GM13977 (cell line): ENCODE results near the gene THSD7B.

Source experiments
- DNase-seq: peaks from one replicate; pipeline ENCODE4 v3.0.0; 2012; ENCODE audit warnings: low spot score
- in situ Hi-C: fragments of 300-500 bp; cut with MboI; formaldehyde crosslinking; loops from one replicate; pipeline ENCODE4 v1.12.0; 2022; ENCODE audit warnings: low sequenced_read_pairs, low pct_unique_long_range_greater_than_20kb, mixed read lengths, inconsistent platforms; ENCODE audit not compliant: unreplicated experiment
- TF ChIP-seq, protein P1 (sequence below): IDR thresholded peaks from 2 replicates; pipeline ENCODE4 v1.5.1; 2012; ENCODE audit warnings: mild to moderate bottlenecking, control low read depth; ENCODE audit not compliant: insufficient read depth; ENCODE audit errors: extremely low read depth, missing control alignments

Gene THSD7B

DNA sequence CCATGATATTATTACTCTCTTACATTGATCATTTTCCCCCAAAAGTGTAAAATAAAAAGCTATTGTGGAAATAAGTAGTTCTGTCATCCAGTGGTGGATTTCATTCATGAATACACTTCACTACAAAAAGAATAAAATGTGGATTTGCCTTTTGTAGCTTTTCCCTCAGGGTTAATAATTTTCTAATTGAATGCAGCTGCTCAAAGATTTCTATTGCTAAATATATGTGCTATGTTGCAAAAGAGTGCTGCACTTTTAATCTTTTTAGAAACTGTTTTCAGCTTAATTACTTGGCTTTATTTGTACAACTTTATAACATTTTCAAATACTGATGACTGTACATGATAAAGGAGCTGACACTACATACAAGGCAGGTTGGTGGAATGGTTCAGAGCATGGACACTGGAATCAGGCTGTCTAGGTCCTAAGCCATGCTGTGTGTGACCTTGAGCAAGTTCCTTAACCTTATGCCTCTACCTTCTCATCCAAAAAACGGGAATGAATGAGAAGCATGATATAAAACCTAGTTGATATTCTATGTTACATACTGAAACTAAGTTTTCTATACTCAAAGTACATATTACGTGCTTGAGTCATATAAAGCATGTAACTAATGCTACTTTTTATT lies 128.8 kb downstream of the THSD7B start:
- DNase-seq, result no peak
- TF ChIP-seq, protein P1, sequence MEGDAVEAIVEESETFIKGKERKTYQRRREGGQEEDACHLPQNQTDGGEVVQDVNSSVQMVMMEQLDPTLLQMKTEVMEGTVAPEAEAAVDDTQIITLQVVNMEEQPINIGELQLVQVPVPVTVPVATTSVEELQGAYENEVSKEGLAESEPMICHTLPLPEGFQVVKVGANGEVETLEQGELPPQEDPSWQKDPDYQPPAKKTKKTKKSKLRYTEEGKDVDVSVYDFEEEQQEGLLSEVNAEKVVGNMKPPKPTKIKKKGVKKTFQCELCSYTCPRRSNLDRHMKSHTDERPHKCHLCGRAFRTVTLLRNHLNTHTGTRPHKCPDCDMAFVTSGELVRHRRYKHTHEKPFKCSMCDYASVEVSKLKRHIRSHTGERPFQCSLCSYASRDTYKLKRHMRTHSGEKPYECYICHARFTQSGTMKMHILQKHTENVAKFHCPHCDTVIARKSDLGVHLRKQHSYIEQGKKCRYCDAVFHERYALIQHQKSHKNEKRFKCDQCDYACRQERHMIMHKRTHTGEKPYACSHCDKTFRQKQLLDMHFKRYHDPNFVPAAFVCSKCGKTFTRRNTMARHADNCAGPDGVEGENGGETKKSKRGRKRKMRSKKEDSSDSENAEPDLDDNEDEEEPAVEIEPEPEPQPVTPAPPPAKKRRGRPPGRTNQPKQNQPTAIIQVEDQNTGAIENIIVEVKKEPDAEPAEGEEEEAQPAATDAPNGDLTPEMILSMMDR, result no peak
- in situ Hi-C loops, result no loop called here

DNA sequence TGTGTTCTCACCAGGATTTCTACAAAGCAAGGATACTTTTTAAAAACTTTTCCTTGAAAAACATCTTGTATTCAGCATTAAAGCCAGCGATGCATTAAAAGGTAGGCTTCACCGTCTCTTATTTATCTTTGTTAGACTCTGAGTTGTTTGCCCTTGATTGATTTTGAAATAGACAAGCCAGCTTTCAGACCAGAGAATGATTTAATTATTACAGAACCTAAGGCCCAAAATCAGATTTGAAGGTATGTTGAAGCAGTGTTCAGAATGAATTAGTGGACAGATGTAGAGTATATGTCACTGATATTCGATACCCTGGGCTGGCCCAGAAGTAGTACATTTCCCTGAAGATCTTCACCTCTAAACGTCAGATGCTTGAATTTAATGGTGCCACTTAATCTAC lies 136.4 kb downstream of the THSD7B start:
- TF ChIP-seq, protein P1, result no peak
- no peak for DNase-seq
- in situ Hi-C loops, result no loop called here

DNA sequence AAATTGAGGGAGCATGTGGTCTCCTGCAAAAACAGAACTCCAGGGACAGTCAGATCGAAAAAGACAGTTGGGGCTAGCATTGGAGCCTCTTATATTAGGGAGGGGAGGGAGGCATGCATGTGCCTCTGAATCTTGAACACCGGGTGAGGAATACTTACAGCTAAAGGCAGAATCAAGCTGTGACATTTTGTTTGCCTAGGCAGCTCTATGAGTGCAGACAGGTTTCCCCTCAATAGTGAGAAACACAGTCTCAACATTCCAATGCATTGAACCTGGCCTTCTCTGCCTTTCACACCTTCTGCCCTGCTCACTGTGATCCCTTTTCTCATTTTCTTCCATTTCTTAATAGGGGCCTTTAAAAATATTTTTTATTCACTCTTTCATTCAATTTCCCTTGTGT lies 140.4 kb downstream of the THSD7B start:
- TF ChIP-seq, protein P1, result no peak
- in situ Hi-C loops, result no loop called here
- DNase-seq, result no peak

DNA sequence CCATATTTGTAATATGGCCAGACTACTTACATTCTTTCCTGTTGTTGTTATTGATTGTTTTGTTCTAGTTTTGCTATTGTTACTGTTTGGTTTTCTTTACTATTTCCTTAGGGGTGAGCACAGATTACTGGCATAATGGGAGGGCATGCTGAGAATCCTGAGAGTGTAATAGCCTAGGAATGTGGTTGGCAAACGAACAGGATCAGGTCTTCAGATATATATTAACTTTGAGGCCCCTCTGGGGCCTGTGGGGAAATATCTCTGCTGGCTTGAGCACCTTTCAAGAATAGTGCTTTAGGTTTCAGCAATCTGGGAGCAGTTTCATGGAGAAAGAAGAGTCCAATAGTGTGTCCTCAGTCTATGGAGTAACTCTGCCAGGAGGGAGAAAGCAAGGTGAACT lies 144.4 kb downstream of the THSD7B start:
- TF ChIP-seq, protein P1, result no peak
- in situ Hi-C loops, result no loop called here
- DNase-seq, result no peak

DNA sequence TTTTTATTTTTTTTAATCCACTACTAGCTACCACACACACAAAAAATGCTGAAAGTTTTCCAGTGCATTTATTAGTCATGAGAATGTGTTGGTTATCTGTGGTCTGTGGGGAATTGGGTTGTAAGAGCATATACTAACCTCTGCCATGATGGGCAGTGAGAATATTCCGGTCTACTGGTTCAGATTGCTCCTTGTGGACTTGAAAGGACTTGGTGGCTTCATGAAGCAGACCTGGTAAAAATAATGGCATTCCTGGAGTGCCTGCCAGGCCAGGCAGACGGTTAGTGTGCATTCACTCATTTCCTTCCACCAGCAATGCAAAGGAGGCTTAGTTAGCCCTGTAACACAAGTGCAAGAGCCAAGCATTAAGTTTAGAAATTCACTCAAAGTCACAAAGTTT lies 150.8 kb downstream of the THSD7B start:
- in situ Hi-C loops, result no loop called here
- no peak for DNase-seq
- TF ChIP-seq, protein P1, result no peak

DNA sequence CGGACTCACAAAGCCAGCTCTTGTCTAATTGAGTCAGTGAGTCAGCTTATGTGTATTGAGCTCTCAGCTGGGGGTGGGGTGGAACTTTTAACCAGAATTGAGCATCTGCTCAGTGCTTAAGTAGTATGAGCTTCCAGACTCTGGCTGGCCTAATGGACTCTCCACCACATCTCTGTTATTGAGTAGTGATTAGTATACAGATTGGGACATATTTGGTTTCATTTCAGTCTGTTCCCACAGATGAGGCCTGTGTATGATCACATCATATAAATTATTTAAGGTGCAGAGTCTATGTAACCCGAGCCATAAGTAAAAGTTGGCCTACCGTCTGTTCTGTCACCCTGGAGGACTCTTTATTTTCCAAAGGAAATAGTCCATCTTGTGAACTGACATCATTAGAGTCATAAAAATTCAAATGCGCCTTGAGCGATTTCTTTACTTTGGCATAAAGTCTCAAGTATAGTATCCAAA lies 152.1 kb downstream of the THSD7B start:
- TF ChIP-seq, protein P1, result no peak
- in situ Hi-C loops, result no loop called here
- DNase-seq, result no peak
